Measurements from ENCODE around the gene PDCD4. TPM values are rescaled to one million over a fixed set of nuclear protein-coding genes. Genes with fewer than 3 reads are reported as not detected.

The PDCD4 gene
- total and polyA plus RNA-seq, 9 of the 15 experiments (the other 6 are each of a cell fraction or from before 2014, with no cell fraction given) = 12.9 to 44.1 (median 33.7) TPM

GRCh38 chr10:110858297-110858934, 13.3 kb upstream of the PDCD4 start (continued):
- TF ChIP-seq ZNF407 (IDR thresholded peaks at IDR 0.05; ENCODE audit: low read depth) (no peak), KAT2B (IDR thresholded peaks at IDR 0.05; ENCODE audit: low read depth, low read length) (no peak), TAF1 (IDR thresholded peaks at IDR 0.05; ENCODE audit: control insufficient read depth, extremely low read depth, insufficient read depth, low read length, severe bottlenecking) (no peak), HNRNPK (IDR thresholded peaks at IDR 0.05; ENCODE audit: low read depth, low read length, poor library complexity, severe bottlenecking) (no peak), HMBOX1 (IDR thresholded peaks at IDR 0.05) (no peak), CBX3 (IDR thresholded peaks at IDR 0.05; ENCODE audit: borderline replicate concordance in 1 of 2, low read length in 2 of 2) (0 out of 3 replicates have a peak, but pooled peaks of 1 of the 2 experiments have one; percentile 16), FOXJ2 (tag; IDR thresholded peaks at IDR 0.05) (peak; percentile 61; the same call in 1 of the 2 replicates), ARID3B (CRISPR knock-in tag; IDR thresholded peaks at IDR 0.05; ENCODE audit: borderline replicate concordance) (no peak), JUND (IDR thresholded peaks at IDR 0.05; ENCODE audit: borderline replicate concordance, low read depth, low read length) (0 out of 2 replicates have a peak, but pooled peaks have one; percentile 8), JUND (tag; IDR thresholded peaks at IDR 0.05; ENCODE audit: borderline replicate concordance, low read depth, low read length) (no peak), ZNF277 (CRISPR knock-in tag; IDR thresholded peaks at IDR 0.05; ENCODE audit: borderline replicate concordance) (no peak), TARDBP (IDR thresholded peaks at IDR 0.05) (no peak)
